Fibroblast of lung (primary cell): ENCODE measurements around the gene MAPKAP1. TPM values are rescaled to one million over a fixed set of nuclear protein-coding genes. Genes with fewer than 3 reads are reported as not detected.
"Not testable (repeated sequence)": the region's sequence is repeated elsewhere in the genome, so short reads cannot be mapped to it uniquely, and the experiment has no call there.

Experiments used
- DNase-seq, 2 donors: peaks; one replicate each; pipeline versions ENCODE4 v3.0.0 to v3.0.0-alpha.2; 2010; ENCODE audit warnings: low read depth in 2 of 2
- H2AFZ ChIP-seq: 2 replicates; pipeline ENCODE4 v1.5.1; 2012; ENCODE audit warnings: low read length, control low read depth, inconsistent platforms
- H3K27ac ChIP-seq: 2 replicates; pipeline ENCODE4 v1.5.1; 2011; ENCODE audit warnings: low read length, control low read depth; ENCODE audit not compliant: insufficient read depth
- H3K27me3 ChIP-seq: 2 replicates; pipeline ENCODE4 v1.5.1; 2011; ENCODE audit warnings: mild to moderate bottlenecking, low read length; ENCODE audit not compliant: control insufficient read depth, insufficient read depth
- H3K36me3 ChIP-seq: 2 replicates; pipeline ENCODE4 v1.5.1; 2011; ENCODE audit warnings: low read length; ENCODE audit not compliant: control insufficient read depth, insufficient read depth
- H3K4me1 ChIP-seq: 2 replicates; pipeline ENCODE4 v1.5.1; 2011; ENCODE audit warnings: low read length; ENCODE audit not compliant: control insufficient read depth, insufficient read depth; ENCODE audit errors: extremely low read depth
- H3K4me2 ChIP-seq: 2 replicates; pipeline ENCODE4 v1.5.1; 2011; ENCODE audit warnings: low read length, control low read depth; ENCODE audit not compliant: insufficient read depth; ENCODE audit errors: extremely low read depth
- H3K4me3 ChIP-seq, 4 experiments: fragments of 200-600 bp in 1 of 4; sonication (generic) in 1 of 4; replicated peaks in 1 of 4; 2 replicates each; pipeline ENCODE4 v1.5.1; 2011 to 2016; ENCODE audit warnings: low read length in 4 of 4, low read depth in 3 of 4, mild to moderate bottlenecking in 3 of 4, control low read depth in 2 of 4, inconsistent platforms in 1 of 4, mixed read lengths in 1 of 4; ENCODE audit not compliant: insufficient read depth in 1 of 4; ENCODE audit errors: control extremely low read depth in 1 of 4
- H3K79me2 ChIP-seq: 2 replicates; pipeline ENCODE4 v1.5.1; 2012; ENCODE audit warnings: mild to moderate bottlenecking, low read length, inconsistent platforms; ENCODE audit not compliant: control insufficient read depth, insufficient read depth
- H3K9ac ChIP-seq: 2 replicates; pipeline ENCODE4 v1.5.1; 2011; ENCODE audit warnings: mild to moderate bottlenecking, low read length, control low read depth; ENCODE audit not compliant: insufficient read depth
- H3K9me3 ChIP-seq: 2 replicates; pipeline ENCODE4 v1.5.1; 2012; ENCODE audit warnings: low read depth, low read length; ENCODE audit not compliant: control insufficient read depth, insufficient read depth
- H4K20me1 ChIP-seq: 2 replicates; pipeline ENCODE4 v1.5.1; 2011; ENCODE audit warnings: low read length; ENCODE audit not compliant: control insufficient read depth, insufficient read depth; ENCODE audit errors: extremely low read depth
- EZH2 ChIP-seq: IDR thresholded peaks from 2 replicates; pipeline ENCODE4 v1.5.1; 2012; ENCODE audit warnings: low read length, control low read depth, mild to moderate bottlenecking; ENCODE audit errors: missing control alignments
- polyA plus RNA-seq, 2 donors: library from polyadenylated mRNA; depleted of rRNA in 1 of 2; stranded (reverse) in 1 of 2; unstranded in 1 of 2; fragments of >200 nt; gene quantifications; 2 replicates each; pipeline ENCODE4 v1.2.1, GENCODE V29; 2011 to 2012; ENCODE audit warnings: missing spikeins in 1 of 2
- total RNA-seq: library from RNA; depleted of rRNA; stranded (reverse); fragments of >200 nt; gene quantifications from 2 replicates; pipeline ENCODE4 v1.2.1, GENCODE V29; 2014
- TF ChIP-seq, protein P1 (sequence below), 2 donors: IDR thresholded peaks in 1 of 2; conservative IDR thresholded peaks in 1 of 2; 1 replicate in 1 of 2; 2 replicates in 1 of 2; pipeline ENCODE4 v1.5.1; 2011 to 2012; ENCODE audit warnings: low read length in 2 of 2, control low read depth in 1 of 2, inconsistent platforms in 1 of 2, low read depth in 1 of 2, mild to moderate bottlenecking in 1 of 2

Gene MAPKAP1
- total and polyA plus RNA-seq, 2 donors (not counting 1 experiment from before 2014, with no cell fraction given): 63.7 to 127 TPM

DNA sequence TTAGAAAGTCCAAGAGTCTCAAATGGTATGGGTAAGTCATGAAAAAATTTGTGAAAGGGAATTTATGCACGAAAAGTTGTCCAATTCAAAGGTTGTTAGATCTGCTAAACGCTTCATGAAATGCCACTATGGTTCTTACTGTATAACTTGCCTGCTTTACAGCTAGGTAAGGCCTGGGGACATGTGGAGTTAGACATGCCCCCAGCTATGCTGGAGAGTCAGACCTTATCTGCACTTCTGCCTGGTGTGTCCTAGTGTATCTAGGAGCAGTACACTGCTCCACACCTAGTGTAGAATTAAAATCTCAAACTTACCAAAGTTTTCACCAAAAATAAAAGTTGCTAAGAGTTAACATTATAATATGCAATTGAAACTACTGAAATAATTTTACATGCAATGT lies 136.8 kb downstream of the MAPKAP1 start:
- no peaks in the 10 kb centered on the region for H3K27me3 ChIP-seq
- TF ChIP-seq EZH2: no peak
- TF ChIP-seq, protein P1, sequence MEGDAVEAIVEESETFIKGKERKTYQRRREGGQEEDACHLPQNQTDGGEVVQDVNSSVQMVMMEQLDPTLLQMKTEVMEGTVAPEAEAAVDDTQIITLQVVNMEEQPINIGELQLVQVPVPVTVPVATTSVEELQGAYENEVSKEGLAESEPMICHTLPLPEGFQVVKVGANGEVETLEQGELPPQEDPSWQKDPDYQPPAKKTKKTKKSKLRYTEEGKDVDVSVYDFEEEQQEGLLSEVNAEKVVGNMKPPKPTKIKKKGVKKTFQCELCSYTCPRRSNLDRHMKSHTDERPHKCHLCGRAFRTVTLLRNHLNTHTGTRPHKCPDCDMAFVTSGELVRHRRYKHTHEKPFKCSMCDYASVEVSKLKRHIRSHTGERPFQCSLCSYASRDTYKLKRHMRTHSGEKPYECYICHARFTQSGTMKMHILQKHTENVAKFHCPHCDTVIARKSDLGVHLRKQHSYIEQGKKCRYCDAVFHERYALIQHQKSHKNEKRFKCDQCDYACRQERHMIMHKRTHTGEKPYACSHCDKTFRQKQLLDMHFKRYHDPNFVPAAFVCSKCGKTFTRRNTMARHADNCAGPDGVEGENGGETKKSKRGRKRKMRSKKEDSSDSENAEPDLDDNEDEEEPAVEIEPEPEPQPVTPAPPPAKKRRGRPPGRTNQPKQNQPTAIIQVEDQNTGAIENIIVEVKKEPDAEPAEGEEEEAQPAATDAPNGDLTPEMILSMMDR (conservative IDR thresholded peaks at IDR 0.05 in 1 of 2, IDR thresholded peaks at IDR 0.05 in 1 of 2; ENCODE audit: low read depth in 1 of 2, low read length in 2 of 2): no peak
- H4K20me1 ChIP-seq: no peaks in the 10 kb centered on the region
- H3K9ac ChIP-seq: no peak overlapping the region
- no peak for DNase-seq
- H3K4me3 ChIP-seq: no peak overlapping the region
- H3K79me2 ChIP-seq: no peaks in the 10 kb centered on the region
- no peak overlapping the region for H3K27ac ChIP-seq
- H3K4me2 ChIP-seq: no peak overlapping the region
- no peaks in the 10 kb centered on the region for H3K4me1 ChIP-seq
- no peaks in the 10 kb centered on the region for H3K36me3 ChIP-seq
- no peaks in the 10 kb centered on the region for H3K9me3 ChIP-seq
- H2AFZ ChIP-seq: no peak overlapping the region

DNA sequence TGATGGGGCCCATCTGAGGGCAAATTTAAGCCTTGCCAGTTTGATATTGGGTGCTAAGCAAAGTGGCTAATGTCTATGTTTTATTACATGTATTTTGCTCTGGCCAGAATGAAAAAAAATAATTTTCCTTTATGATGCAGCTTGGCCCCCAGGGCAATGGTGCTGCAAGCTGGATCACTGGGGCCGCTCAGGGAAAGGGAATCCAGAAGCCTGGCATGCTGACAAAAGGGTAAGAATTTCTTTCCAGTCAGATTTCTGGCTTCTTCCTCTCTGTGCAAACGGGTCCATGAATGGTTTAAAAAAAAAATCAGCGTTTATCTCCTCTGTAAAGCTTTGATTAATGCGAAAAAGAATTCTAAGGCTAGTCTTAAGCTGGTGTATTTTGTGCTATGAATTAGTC lies 138.4 kb downstream of the MAPKAP1 start:
- TF ChIP-seq EZH2: no peak
- TF ChIP-seq, protein P1 (conservative IDR thresholded peaks at IDR 0.05 in 1 of 2, IDR thresholded peaks at IDR 0.05 in 1 of 2; ENCODE audit: low read depth in 1 of 2, low read length in 2 of 2): no peak
- Histone ChIP-seq H3K79me2 (no peaks in the 10 kb centered on the region), H3K4me2 (no peak overlapping the region), H3K9ac (no peak overlapping the region), H3K27me3 (no peaks in the 10 kb centered on the region), H2AFZ (no peak overlapping the region), H3K36me3 (no peaks in the 10 kb centered on the region), H4K20me1 (no peaks in the 10 kb centered on the region), H3K9me3 (no peaks in the 10 kb centered on the region), H3K4me1 (no peaks in the 10 kb centered on the region), H3K4me3 (no peak overlapping the region), H3K27ac (no peak overlapping the region)
- DNase-seq: peak; percentile 40 to 42

DNA sequence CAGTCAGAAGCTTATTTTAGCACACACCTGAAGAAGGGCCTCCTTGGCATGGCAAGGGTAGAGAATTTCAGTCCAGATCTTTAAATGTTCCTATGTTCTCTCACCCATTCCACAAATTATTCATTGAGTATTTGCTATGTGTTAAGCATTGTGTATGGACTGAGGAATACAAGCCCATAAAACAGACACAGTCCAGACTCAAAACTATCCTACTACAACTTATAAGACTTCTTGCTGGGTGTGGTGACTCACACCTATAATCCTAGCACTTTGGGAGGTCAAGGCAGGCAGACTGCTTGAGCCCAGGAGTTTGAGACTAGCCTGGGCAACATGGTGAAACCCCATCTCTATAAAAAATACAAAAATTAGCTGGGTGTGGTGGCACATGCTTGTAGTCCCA lies 141.0 kb downstream of the MAPKAP1 start:
- not testable (repeated sequence) for H3K4me1 ChIP-seq, H3K36me3 ChIP-seq, H3K4me2 ChIP-seq, H3K27ac ChIP-seq, H3K4me3 ChIP-seq, H3K79me2 ChIP-seq, H3K9ac ChIP-seq, H3K27me3 ChIP-seq, H2AFZ ChIP-seq, H3K9me3 ChIP-seq, H4K20me1 ChIP-seq
- DNase-seq: peak in 1 of 2 donors; percentile 18
